Glutamatergic neuron (in vitro differentiated cells): ENCODE measurements around the gene TMEM164. TPM values are rescaled to one million over a fixed set of nuclear protein-coding genes. Genes with fewer than 3 reads are reported as not detected.
A peak's percentile ranks its signal among the peaks of the same experiment; 100 is the strongest.

Source experiments
- DNase-seq: peaks from one replicate; pipeline ENCODE4 v3.0.0; 2022
- H3K27ac Mint-ChIP-seq: one replicate; pipeline ENCODE4 v1.8.0; 2020; ENCODE audit warnings: mild to moderate bottlenecking, mixed read lengths, inconsistent platforms; ENCODE audit not compliant: unreplicated experiment
- H3K27me3 Mint-ChIP-seq: one replicate; pipeline ENCODE4 v1.8.0; 2020; ENCODE audit warnings: mild to moderate bottlenecking, moderate library complexity, mixed read lengths, inconsistent platforms; ENCODE audit not compliant: unreplicated experiment
- H3K36me3 Mint-ChIP-seq: one replicate; pipeline ENCODE4 v1.8.0; 2020; ENCODE audit warnings: mild to moderate bottlenecking, mixed read lengths, inconsistent platforms; ENCODE audit not compliant: unreplicated experiment
- H3K4me1 Mint-ChIP-seq: one replicate; pipeline ENCODE4 v1.8.0; 2020; ENCODE audit warnings: mild to moderate bottlenecking, low read depth, mixed read lengths, inconsistent platforms; ENCODE audit not compliant: unreplicated experiment
- H3K4me3 Mint-ChIP-seq: one replicate; pipeline ENCODE4 v1.8.0; 2020; ENCODE audit warnings: mild to moderate bottlenecking, mixed read lengths, inconsistent platforms; ENCODE audit not compliant: unreplicated experiment
- H3K9me3 Mint-ChIP-seq: one replicate; pipeline ENCODE4 v1.8.0; 2020; ENCODE audit warnings: mild to moderate bottlenecking, moderate library complexity, mixed read lengths, inconsistent platforms; ENCODE audit not compliant: unreplicated experiment
- CTCF ChIP-seq: fragments of 200-600 bp; sonication (generic); IDR thresholded peaks from one replicate; pipeline ENCODE4 v1.5.0; 2021; ENCODE audit not compliant: partially characterized antibody, unreplicated experiment
- microRNA-seq: library from miRNA; unstranded; fragments of <30 nt; microRNA quantifications from one replicate; pipeline ENCODE4, GENCODE V29; 2020; ENCODE audit not compliant: unreplicated experiment
- total RNA-seq: library from RNA; stranded (reverse); fragmentation: NEBNext Ultra II Directional; extraction: Animal tissue kit (Norgen Biotek cat#: 25700); gene quantifications from one replicate; pipeline ENCODE4 v1.2.1, GENCODE V29; 2021; ENCODE audit not compliant: unreplicated experiment

TMEM164 gene
- total RNA-seq, 1 donor from 2014 or later: 56.6 TPM

GRCh38 chrX:110222497-110223257 is 219.8 kb downstream of the TMEM164 start:
- Mint-ChIP-seq H3K36me3 (no peaks in the 10 kb centered on the region), H3K27ac (no peak overlapping the region), H3K4me1 (no peaks in the 10 kb centered on the region), H3K9me3 (peaks cover 1% of the 10 kb centered on the region), H3K27me3 (no peaks in the 10 kb centered on the region), H3K4me3 (no peak overlapping the region)
- no peak for TF ChIP-seq CTCF
- no peak for DNase-seq

- H3K4me3 Mint-ChIP-seq: no peak overlapping the region
- no peak for DNase-seq
- H3K27me3 Mint-ChIP-seq: no peaks in the 10 kb centered on the region
- no peak overlapping the region for H3K27ac Mint-ChIP-seq
- H3K9me3 Mint-ChIP-seq: peaks cover 1% of the 10 kb centered on the region
- no peak for TF ChIP-seq CTCF
- H3K36me3 Mint-ChIP-seq: no peaks in the 10 kb centered on the region
- H3K4me1 Mint-ChIP-seq: no peaks in the 10 kb centered on the region
Measured at GRCh38 chrX:110224926-110225617, 222.2 kb downstream of the TMEM164 start.

GRCh38 chrX:110226931-110227330 is 224.0 kb downstream of the TMEM164 start:
- Mint-ChIP-seq H3K36me3 (no peaks in the 10 kb centered on the region), H3K9me3 (peaks cover 8% of the 10 kb centered on the region), H3K4me3 (no peak overlapping the region), H3K27ac (no peak overlapping the region), H3K27me3 (no peaks in the 10 kb centered on the region), H3K4me1 (no peaks in the 10 kb centered on the region)
- no peak for TF ChIP-seq CTCF
- no peak for DNase-seq

Small RNAs within 50 kb of the gene (microRNA-seq; reads per million reads assigned to microRNA genes)
- gene MIR3978 (not detected), gene MIR652 (15,641 reads per million, percentile 98 among the genes with 10 or more reads in this experiment)
